ENCODE measurements around the gene CFHR2.
"Not testable (repeated sequence)": the region's sequence is repeated elsewhere in the genome, so short reads cannot be mapped to it uniquely, and the experiment has no call there.

The CFHR2 gene

GRCh38 chr1:196943568-196943967 lies at the start of gene CFHR2:
Gene CFHR2 (plus strand): TSS chr1:196943738. CDS start chr1:196943881, 143 bp downstream.
- DNase-seq, result not testable (repeated sequence)

- DNase-seq, result no peak
These were observed 47.2 kb upstream of the CFHR2 start for GRCh38 chr1:196896355-196896754.

GRCh38 chr1:196897158-196897828 lies 46.2 kb upstream of the CFHR2 start:
- no peak for DNase-seq

GRCh38 chr1:196902344-196902743 lies 41.2 kb upstream of the CFHR2 start:
- DNase-seq, result no peak

- DNase-seq, result no peak
These were observed 33.3 kb upstream of the CFHR2 start for GRCh38 chr1:196910215-196910614.

GRCh38 chr1:196912283-196912682 lies 31.3 kb upstream of the CFHR2 start:
- not testable (repeated sequence) for DNase-seq

- not testable (repeated sequence) for DNase-seq
These were observed 16.7 kb upstream of the CFHR2 start for GRCh38 chr1:196926839-196927238.

GRCh38 chr1:196932853-196933252 lies 10.7 kb upstream of the CFHR2 start:
- DNase-seq, result not testable (repeated sequence)

- DNase-seq, result no peak
These were observed 9.9 kb upstream of the CFHR2 start for GRCh38 chr1:196933531-196934189.

- not testable (repeated sequence) for DNase-seq
These were observed 2.1 kb upstream of the CFHR2 start for GRCh38 chr1:196941474-196941873.

- no peak for DNase-seq
These were observed 8.3 kb downstream of the CFHR2 start for GRCh38 chr1:196951711-196952394.

- DNase-seq, result no peak
These were observed 11.2 kb downstream of the CFHR2 start for GRCh38 chr1:196954778-196955177.

- DNase-seq, result no peak
These were observed 12.4 kb downstream of the CFHR2 start for GRCh38 chr1:196955926-196956325.

GRCh38 chr1:196960854-196961253 lies 17.3 kb downstream of the CFHR2 start:
- DNase-seq, result no peak

GRCh38 chr1:196970182-196970581 lies 26.6 kb downstream of the CFHR2 start:
- no peak for DNase-seq

- no peak for DNase-seq
These were observed 32.7 kb downstream of the CFHR2 start for GRCh38 chr1:196976278-196976677.

- DNase-seq, result no peak
These were observed 33.7 kb downstream of the CFHR2 start, which contains the start of gene CFHR5 for GRCh38 chr1:196977278-196977677. Gene CFHR5 (plus strand): TSS chr1:196977556. CDS start chr1:196977665, 109 bp downstream.

GRCh38 chr1:196980859-196981258 lies 37.3 kb downstream of the CFHR2 start:
- no peak for DNase-seq

GRCh38 chr1:196982247-196982646 lies 38.7 kb downstream of the CFHR2 start:
- not testable (repeated sequence) for DNase-seq

GRCh38 chr1:196991919-196992651 lies 48.5 kb downstream of the CFHR2 start:
- DNase-seq, result not testable (repeated sequence)

GRCh38 chr1:196993916-196994315 lies 50.4 kb downstream of the CFHR2 start:
- no peak for DNase-seq

- no peak for DNase-seq
These were observed 53.9 kb downstream of the CFHR2 start for GRCh38 chr1:196997423-196997822.

- no peak for DNase-seq
These were observed 58.3 kb downstream of the CFHR2 start for GRCh38 chr1:197001828-197002227.

All from CD4-positive, alpha-beta T cell treated with Interleukin-21 for 1 hour (primary cell).